HG03103 (cell line): ENCODE results near the gene C10orf71.

ENCODE experiments used
- ATAC-seq: cut with Tn5 transposase; IDR thresholded peaks from one replicate; pipeline ENCODE4 v1.9.1; 2021; ENCODE audit warnings: low read depth; ENCODE audit not compliant: unreplicated experiment

The C10orf71 gene, protein sequence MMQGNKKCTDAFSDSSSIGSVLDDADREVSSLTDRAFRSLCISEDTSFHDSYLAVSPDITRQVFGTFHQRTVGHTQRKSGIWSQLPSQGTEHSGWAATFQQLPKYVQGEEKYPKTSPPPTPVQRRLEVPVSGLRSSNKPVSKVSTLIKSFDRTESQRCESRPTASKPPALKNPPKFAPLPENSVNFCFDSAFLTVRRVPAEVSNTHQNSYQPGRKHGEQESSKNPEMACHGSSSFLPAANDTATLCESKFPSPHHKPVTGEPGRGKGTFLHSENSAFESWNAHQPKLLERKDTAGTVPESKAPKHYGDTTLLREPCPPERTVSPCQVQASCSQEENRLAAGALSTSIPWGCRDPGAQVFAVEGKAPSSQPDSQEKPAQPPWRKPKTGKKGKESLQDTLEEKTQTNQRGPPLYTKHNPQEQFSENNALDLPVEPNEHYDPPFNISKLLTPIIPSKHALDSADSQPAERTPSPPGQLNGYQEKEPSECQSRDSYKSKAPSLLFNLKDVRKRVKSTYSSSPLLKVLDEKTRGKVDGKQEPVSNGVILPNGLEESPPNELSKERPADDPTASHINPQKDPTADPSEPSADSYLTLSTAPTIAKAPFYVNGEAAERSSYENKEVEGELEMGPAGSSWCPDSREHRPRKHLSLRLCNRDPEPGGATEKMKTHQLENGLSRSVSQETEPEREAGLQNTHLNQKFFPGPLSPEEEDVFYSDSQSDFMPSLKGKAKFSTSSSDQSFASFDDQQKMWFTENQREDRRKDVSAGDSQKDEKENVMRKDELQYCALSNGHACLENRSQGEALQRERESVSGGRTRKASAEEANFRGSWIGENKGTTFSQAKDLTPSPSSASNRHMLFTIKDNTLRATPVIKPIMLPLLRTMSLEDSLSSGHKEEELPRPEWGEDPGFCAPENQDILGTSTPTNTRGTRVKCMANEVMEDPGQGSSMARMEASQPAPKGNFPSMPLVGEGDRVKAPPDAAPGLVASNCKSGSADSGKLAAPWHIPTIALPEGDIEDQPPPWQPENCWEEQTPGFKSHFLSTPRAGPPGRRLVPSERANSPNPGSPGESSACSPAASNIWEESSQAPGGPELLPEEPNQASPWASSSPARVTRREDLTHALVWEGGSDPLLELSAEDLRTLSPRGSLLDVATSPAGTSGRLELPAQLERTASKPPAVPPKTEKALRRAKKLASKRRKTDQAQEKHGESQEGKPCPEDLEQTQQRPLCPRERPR (N-terminal part only)

DNA sequence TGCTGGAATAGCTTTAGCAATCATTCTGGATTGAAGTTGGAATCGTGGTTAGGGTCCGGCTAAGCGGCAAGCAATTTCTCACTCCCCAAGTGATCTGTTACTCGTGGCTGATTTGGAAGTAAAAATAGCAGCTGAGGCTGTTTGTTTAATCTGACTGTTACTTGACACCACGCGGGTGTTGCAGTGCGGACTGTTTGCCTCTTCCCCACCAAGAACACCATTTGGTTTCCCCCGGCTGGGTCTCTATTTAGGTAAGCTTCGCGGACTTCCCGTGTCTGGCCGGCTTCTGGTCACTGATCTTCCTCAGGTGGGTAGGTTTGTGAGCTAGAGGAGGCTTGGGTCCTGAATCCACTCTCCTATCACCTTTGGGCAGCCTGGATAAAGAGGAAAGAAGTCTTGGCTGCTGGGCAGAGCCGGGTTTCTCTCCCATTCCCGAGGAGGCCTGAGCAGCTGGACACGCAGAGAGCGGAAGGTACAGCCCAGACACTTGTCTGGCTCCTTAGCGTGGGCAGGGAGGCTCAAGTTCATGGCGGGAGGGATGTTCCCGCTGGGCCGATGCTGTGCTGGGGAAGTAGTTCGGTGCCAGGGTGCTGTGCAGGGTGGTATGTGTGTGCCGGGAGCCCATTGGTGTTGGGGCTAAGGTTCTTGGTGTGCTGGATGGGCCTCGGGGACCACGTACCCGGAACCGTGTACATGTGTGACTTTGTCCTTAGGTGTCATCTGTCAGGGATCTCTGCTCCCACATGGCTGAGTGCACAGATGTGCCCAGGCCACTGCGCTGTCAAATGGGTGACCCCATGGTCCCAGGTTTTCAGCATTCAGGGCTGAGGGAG lies at the start of gene C10orf71:
Gene C10orf71 (plus strand): TSS at position 188 of the 833 bp plus-strand sequence. CDS start 23,376 bp downstream, outside the sequence.
- no peak for ATAC-seq

DNA sequence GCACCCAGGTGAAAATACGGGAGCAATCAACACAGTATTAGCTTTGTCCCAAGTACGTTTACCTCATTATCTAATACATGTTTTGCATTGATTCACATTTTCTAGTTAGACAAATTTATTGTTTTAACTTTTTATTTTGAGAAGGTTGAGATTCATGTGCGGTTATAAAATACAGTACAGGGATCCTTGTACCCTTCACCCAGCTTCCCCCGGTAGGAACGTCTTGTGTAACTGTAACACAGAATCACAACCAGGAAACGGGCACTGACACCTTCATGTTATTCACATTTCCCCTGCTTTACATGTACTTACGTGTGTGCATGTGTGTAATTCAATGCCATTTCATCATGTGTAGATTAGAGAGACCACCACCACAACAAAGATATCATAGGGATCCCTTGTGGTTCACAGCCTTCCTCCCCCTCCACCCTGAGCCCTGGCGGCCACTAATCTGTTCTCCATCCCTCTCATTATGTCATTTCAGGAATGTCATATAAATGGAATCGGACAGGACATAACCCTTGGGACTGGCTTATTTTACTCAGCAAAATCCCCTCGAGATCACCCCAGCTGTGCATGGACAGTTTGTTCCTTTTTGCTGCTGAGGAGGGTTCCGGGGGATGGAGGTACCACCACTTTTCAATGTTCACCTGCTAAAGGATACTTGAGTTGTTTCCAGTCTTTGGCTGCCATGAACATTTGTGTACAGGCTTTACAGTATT lies 46.5 kb upstream of the C10orf71 start:
- no peak for ATAC-seq

DNA sequence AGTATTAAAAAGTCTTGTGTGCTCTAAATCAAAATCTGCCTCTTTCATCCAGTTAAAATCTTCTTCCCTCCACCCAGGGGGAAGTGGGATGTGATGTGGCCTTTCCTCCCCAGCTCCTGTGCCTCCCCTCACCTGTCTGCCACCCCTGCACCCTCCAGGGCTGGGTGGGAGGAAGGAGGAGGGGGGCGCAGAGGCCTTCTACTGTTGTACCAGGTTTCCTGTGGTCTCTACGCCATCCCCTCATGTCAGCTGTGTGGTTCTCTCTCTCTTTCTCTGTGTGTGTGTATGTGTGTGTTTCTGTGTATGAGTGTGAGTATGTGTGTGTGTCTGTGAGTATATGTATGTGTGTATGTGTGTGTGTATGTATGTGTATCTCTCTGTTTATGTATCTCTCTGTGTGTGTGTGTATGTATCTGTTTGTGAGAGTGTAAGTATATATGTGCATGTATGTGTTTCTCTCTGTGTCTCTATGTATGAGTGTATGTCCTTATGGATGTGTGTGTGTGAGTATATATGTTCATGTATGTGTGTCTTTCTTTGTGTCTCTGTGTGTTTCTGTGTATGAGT lies 45.5 kb upstream of the C10orf71 start:
- ATAC-seq: no peak

DNA sequence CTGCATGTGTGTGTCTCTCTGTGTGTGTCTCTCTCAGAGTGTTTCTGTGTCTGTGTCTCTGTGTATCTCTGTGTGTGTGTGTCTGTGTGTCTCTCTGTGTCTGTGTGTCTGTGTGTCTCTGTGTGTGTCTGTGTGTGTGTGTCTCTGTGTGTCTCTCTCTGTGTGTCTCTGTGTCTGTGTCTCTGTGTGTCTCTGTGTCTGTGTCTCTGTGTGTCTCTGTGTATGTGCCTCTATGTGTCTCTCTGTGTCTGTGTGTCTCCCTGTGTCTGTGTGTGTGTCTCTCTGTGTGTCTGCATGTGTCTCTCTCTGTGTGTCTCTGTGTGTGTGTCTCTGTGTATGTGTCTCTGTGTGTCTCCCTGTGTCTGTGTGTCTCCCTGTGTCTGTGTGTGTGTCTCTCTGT lies 44.8 kb upstream of the C10orf71 start:
- no peak for ATAC-seq

DNA sequence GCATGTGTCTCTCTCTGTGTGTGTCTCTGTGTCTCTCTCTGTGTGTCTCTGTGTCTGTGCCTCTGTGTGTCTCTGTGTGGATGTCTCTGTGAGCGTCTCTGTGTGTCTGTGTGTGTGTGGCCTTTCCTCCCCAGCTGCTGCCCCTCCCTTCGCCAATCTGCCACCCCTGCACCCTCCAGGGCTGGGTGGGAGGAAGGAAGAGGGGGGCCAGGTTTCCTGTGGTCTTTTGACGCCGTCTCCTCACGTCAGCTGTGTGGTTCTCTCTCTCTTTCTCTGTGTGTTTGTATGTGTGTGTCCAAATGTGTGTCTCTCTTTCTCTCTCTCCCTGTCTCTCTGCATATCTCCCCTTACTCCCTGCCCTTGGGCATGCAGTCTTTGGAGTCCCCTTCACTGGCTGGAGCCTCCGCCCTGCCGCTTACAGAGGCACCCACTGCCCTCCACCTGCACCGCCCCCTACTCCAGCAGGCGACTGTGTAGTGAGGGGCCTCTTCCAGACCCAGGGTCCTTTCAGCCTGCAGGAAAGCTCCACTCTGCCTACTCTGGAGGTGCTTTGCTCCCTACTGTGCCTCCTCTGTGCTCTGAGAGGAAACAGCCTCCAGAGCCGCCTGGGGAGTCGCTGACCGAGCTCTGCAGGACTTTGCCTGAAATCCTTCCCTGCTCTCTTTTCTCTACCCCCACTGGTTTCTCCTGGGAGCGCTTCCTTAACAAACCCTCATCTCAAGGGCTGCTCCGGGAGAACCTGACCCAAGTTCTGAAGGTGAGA lies 44.2 kb upstream of the C10orf71 start:
- no peak for ATAC-seq

DNA sequence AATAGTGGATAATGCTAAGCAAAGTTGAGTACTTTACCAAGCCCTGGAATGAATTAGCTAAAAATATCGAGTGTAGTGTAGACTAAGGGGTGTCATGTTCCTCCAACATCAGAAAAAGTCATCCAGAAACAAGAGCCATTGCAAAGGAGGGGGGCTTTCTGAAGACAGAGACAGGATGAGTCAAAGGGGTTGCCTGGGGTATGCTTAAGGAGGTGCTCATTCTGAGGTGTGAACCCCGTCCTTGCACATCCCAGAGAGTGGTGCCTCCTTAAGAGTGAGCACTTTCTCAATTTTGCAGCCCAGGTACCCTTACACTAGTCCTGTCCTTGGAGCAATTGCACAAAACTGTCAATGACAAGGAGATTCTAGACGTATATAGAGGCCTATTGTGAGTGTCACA lies 43.1 kb upstream of the C10orf71 start:
- ATAC-seq: no peak

DNA sequence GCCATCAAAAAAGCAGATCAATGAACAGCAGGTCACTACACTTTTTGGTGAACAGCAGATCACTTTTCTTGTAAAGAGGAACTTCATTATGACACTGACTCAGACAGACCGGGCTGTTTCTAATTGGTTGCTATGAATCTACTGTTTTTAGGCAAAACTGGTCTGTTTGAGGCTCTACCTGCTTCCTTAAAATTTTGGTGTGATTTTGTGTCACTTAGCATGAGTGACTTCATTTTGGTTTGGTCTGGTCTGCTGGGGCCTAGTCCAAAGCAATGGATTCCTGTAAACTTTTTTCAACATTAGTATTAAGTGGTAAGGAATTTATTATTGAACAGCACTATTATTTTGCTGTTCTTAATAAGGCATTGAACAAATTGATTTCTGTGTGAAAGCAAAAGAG lies 41.8 kb upstream of the C10orf71 start:
- no peak for ATAC-seq

DNA sequence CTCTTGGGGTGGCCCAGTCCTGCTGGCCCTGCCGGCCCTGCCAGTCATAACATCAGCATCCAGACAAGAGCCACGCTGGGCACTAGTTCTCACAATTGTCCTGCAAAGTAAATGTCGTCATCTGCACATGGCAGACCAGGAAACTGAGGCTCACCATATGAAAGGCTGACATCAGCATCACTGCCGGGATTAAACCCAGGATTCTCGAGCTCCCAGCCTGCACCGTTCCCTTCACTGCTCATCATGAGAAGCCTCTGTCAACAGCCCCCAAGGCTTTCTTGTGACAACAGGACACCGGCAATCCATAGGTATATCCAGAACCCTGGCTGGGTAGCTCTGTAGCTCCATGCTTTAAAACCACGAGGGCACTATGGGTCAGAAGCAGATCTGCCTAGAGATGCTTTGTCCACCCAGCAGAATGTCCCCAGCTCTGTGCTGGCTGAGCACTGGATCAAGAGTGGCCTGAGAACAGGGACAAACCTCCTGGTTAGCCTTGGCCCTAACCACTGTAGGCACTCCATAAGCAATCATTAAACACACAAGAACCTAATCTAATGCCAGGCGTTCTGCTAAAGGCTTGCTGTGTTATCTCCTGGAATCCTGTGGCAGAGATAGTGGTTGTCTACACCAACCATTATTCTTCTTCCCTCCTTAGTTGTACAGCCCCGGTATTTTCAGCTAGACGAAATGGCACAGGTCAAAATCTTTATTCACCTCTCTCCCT lies 41.2 kb upstream of the C10orf71 start:
- no peak for ATAC-seq

DNA sequence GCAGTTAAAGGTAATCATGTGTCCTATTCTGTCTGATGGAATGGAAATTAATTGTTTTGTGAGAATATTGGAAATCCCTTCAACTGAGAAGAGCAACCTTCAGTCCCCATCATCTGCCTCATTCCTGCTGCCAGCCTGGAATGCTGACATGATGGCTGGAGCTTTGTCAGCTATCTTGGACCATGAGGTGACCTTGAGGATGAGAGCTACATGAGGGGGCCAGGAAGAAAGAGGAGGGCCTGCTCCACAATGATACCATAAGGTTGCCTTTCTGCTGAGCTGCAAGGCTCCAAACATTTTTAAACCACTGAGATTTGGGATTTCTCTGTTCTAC lies 40.7 kb upstream of the C10orf71 start:
- no peak for ATAC-seq

DNA sequence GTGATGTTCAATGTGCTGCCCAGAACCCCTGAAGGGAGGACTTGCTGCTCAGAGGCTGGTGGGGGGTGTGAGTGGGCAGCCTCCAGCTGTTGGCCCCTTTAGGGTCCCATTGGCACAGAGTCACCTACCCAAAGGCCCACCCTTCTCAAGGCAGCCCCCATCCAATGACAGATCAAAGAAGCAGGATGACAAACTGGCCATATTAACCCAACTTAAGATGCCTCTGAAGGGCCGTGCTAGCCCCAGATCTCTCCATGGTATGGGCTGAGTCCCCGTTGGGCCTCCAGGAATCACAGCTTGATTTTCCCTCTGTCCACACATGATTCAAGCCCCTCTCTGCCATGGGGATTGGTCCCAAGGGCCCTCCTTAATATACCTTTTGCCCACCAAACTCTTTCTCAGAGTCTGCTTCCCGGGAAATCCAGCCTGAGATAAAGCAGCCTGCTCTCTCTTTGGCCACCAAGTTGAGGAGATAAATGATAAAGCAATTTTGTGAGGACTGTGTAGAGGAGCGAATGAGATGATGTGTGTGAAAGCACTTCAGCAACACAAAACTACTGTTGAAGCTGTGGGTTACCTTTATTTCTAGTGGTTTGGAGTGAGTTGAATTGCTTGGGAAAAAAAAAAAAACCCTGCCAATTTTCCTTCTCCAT lies 38.2 kb upstream of the C10orf71 start:
- ATAC-seq: no peak

DNA sequence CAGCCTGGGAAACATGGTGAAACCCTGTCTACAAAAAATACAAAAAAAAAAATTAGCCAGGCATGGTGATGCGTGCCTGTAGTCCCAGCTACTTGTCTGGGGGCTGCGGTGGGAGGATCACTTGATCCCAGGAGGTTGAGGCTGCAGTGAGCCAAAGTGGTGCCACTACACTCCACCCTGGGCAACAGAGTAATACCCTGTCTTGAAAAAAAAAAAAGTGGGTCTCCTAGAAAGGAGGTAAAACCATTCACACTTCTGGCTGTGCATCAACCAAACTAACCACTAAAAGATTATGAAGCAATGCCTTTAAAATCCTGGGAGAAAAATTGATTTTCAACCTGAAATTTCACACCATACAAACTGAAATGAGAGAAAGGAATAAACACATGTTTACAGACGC lies 35.4 kb upstream of the C10orf71 start:
- ATAC-seq: no peak

DNA sequence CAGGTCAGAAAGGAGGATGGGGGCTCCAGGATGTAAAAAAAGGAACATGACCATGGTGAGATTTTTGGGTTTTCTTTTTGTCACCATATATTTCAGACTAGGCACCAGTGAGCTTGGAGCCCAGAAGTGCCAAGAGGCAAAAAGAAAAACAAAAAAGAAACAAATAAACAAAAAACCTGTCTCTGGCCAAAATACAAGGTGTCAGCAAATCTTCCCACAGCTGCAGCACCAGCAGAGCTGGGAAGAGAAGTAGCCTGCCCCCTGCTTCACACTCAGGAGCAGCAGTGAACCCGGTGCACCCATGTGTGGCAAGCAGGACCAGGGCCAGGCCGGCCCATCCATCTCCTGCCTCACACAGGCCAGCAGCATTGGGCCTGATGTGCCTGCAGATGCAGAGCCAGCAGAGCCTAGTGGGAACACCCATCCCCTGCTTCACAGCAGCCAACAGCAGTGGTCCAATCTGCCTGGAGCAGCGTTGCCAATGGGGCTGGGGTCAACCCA lies 34.7 kb upstream of the C10orf71 start:
- no peak for ATAC-seq

DNA sequence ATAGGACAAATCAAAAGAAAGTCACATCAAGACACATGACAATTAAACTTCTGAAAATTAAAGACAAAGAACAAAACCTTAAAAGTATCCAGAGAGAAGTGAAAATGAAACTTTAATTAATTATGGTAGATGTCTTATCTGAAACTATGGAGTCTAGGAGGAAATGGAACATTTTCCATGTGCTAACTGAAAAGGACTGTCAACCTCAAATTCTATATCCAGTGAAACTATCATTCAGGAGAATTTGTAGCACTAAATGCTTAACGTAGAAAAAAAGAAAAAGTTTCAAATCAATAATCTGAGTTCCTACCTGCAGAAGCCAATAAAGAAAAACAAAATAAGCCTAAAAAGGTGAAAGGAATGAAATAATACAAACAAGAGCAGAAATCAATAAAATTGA lies 33.1 kb upstream of the C10orf71 start:
- ATAC-seq: no peak

DNA sequence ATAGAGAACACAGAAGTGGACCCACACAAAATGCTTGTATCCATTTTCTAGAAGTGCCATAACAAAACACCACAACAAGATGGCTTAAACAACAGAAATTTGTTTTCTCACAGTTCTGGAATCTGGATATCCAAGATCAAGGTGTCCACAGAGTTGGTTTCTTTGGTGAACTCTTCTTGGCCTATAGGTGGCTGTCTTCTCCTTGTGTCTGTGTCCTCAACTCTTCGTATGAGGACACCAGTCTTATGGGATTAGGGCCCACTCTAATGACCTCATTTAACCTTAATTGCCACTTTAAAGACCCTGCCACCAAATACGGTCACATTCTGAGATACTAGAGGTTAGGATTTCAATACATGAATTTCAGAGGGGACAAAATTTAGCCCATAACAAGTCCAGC lies 30.8 kb upstream of the C10orf71 start:
- no peak for ATAC-seq

DNA sequence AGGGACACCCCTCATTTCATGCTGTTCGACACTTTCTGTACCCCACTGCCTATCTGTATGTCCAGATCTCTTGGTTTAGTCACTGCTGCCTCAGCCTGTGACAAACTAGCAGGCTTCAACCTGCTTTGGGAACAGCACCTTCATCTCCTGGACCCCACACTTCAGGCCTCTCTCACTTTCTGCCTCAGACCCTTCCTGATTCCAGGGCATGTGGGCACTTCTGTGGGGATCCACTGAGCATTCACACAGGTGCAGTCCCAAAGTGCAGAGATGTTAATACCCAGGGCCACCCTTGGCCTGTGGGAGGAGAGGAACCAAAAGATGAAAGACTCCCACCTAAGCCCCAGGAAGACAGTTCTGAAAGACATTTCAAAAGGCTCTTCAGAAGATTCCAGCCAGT lies 29.4 kb upstream of the C10orf71 start:
- ATAC-seq: no peak

DNA sequence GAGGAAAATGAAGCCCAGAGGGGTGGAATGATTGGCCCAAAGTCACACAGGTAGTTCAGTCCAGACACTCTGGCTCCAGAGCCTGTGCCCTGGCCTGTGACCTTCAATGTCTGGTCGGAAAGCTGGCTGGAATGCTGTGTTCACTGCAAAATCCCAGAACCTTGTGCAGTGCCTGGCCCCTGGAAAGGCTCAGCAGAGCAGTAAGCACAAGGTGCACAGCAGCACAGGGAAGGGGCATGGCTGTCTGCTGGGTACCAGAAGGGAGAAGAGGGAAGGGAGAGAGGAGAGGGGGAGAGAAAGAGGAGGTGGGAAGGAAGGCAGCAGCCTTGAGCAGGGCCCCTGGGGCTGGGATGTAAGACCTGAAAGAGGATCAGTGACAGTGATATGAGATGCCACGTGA lies 28.4 kb upstream of the C10orf71 start:
- ATAC-seq: no peak

DNA sequence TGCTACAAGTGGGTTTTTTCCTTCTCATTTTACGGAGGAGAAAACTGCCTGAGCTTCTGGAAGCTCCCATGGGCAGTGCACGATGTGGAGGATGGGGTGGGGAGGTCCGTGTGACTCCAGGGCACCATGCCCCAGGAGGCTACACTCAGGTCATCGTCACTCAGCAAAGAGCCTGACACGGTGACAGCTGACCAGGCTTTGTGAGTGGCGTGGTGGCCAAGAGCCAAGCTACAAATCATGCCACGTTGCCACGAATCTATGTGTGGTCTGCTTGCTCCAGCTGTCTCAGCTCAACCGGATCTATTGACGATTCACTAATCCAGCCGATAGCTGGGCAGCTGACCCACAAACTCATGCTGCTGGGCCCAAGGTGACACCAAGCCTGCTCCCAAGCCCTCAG lies 27.6 kb upstream of the C10orf71 start:
- ATAC-seq: no peak
